Midbrain (tissue), 1 donor: ENCODE measurements around the gene KCNH1.
"Not testable (repeated sequence)": the region's sequence is repeated elsewhere in the genome, so short reads cannot be mapped to it uniquely, and the experiment has no call there.

Source experiments
- DNase-seq: peaks from one replicate; lab custom pipeline; 2025; lab: John Stamatoyannopoulos, UW

KCNH1 gene

DNA sequence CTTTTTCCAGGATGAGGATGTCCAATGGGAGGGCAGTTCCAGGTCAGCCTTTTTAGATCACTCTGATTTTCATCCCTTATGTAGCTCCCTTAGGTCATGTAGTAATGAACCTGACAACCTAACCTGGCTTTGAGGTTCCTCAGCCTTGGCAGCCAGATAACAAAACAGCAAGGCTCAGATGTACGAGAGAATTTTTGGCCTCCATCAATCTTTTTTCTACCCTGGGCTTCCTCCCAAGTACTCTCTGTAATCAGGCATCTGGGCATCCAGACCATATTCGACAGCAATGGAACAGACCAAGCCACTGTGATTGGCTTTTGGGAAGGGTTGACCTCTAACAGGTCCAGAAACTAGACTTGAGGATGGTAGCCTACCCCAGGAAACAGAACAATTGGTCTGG is 38.6 kb downstream of the KCNH1 start:
- DNase-seq = no peak

DNA sequence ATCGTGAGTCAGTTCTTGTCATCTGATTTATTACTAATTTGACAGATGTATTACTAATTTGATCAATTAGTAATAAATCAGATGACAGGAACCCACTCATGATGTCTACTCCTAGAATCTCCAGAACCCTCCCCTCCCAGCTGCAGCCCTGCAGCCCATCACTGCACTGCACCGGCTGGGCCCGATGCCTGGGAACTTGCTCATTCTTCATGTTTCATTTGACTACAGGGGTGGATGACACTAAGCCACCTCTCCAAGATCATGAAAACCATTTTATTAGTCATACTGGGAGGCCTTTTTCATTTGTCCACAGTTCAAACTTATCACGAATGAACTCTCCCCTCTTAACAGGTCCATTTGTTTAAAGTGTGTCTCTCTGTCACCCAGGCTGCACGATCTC is 41.0 kb downstream of the KCNH1 start:
- DNase-seq = no peak

- no peak for DNase-seq
Measured at GRCh38 chr1:211091867-211092266, 42.1 kb downstream of the KCNH1 start.

GRCh38 chr1:211089536-211089935 is 44.4 kb downstream of the KCNH1 start:
- DNase-seq = no peak

DNA sequence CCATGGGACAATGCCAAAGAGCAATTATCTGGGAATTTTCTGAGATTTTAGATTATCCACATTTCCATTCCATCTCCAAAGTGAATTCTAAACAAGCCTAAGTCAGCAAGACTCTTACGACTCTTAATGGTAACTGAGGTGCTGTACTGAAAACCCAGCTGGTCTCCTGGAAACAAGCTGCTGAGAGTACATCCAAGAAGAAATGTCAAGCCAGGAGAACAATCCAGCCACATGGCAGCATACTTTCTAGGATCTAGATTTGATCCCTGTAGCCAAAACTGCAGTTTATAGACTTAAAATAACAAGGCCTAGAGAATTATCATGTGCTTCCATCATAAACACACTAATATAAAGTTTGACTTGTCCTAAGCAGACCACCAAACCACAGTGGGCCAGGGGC is 45.8 kb downstream of the KCNH1 start:
- no peak for DNase-seq

- no peak for DNase-seq
Measured at GRCh38 chr1:211082824-211083223, 51.1 kb downstream of the KCNH1 start.

DNA sequence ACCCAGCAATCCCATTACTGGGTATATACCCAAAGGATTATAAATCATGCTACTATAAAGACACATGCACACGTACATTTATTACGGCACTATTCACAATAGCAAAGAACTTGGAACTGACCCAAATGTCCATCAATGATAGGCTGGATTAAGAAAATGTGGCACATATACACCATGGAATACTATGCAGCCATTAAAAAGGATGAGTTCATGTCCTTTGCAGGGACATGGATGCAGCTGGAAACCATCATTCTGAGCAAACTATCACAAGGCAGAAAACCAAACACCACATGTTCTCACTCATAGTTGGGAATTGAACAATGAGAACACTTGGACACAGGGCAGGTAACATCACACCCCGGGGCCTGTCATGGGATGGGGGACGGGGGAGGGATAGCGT is 52.5 kb downstream of the KCNH1 start:
- DNase-seq = not testable (repeated sequence)

DNA sequence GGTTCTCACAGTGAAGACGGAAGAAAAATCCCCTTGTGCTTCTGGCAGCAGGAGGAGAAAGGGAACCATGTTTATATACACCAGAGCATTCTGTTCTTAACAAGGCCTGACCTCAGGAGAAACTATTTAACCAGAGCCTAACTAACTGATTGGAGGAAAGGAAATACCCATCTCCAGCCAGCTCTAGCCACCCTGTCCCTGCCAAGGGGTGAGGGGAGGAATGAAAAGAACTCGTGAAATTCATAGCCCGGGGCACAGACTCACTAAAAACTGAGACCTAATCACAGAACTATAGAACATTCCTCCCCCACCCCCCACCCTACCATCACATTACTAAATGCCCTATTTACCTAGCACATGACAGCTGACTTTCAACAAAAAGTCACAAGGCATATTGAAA is 65.0 kb downstream of the KCNH1 start:
- DNase-seq = no peak

DNA sequence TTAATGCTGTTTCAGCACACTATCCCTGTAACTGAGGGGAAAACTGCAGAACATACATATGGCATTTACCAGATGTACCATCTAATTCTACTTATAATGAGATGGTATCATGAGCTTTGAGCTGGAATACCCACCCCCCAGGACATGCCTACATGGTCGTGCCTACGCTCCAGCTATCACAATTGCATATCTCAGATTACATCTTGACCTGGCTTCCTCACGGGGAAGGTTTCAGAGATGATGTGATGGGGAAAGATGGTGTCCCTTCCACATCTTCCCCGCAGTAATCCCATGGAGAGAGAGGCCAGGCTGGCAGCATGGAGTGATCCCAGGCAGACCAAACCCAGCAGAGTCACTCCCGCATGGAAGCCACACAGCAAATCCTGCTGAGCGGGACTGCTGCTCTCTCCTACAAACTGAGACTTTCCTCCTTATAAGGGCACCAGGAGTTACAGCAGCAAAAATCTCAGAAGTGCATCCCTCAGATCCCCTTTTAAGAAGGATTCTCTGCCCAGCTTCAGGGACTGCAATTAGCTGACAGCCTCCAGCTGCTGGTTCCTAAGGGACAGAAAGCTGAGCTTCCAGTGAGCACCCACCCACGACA is 67.1 kb downstream of the KCNH1 start:
- DNase-seq = no peak

DNA sequence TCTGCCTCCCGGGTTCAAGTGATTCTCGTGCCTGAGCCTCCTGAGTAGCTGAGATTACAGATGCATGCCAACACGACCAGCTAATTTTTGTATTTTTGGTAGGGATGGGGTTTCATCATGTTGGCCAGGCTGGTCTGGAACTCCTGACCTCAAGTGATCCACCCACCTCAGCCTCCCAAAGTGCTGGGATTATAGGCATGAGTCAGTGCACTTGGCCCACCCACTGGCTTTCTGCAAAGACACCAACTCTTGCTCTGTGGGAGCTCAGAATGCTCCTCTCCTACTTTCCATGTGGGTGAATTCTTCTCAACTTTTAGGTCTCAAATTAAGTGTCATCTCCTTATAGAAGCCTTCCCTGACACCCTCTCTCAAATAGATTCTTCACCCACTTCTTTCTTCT is 92.1 kb downstream of the KCNH1 start:
- not testable (repeated sequence) for DNase-seq

GRCh38 chr1:211037095-211037494 is 96.9 kb downstream of the KCNH1 start:
- DNase-seq = no peak

DNA sequence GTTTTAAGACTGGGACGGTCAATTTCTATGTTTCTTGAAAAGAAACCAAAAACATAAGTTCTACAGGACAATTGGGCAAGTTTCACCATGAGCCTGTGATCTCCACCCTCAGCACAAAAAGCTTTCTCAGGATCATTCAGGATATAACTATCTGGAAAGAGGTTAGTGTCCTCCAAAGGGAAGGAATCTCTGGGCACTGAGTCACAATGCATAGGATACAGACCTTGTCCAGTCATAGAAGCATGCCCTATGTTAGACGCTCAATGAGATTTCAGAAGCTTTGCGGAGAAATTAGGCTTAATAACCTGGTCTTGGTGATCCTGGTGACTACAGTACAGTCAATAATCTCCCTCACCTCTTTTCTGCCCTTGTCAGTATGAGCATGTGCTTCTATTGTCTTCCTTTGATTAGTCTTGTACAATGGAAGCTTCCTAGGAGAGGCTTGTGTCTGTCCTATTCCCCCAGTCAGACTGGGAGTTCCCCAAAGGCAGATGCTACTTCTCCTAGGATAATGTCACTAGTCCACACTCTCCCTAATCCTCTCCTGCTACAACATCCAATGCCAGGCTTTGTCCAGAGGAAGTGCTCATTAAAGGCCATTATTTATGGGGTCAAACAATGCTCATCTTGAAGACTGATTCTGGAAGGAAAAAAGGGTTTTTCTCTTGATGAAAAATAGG is 97.4 kb downstream of the KCNH1 start:
- DNase-seq = no peak

DNA sequence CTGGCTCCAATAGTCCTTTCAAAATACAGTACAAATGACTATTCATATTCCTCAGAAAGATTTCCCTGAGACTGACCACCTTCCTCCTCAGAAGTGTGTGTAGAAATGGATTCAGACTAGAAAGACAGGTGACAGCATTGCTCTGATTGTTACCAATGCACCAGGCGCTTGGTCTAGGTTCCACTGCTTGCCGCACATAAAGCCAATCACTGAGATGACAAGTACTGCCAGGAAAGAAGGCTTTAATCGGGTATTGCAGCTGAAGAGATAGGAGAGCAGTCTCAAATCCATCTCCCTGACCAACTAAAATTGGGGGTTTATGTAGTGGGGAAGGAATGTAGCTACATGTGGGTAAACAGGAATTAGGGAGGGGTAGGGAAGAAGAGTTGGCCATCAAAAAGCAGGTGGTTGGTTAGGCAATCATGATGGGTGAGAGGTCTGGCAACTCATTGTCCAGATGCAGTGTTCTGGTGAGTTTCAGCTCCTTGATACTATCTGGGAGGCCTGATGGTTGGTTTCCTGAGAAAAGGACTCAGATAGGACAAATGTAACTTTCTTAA is 98.0 kb downstream of the KCNH1 start:
- no peak for DNase-seq

- no peak for DNase-seq
Measured at GRCh38 chr1:211033921-211034525, 99.9 kb downstream of the KCNH1 start.

DNA sequence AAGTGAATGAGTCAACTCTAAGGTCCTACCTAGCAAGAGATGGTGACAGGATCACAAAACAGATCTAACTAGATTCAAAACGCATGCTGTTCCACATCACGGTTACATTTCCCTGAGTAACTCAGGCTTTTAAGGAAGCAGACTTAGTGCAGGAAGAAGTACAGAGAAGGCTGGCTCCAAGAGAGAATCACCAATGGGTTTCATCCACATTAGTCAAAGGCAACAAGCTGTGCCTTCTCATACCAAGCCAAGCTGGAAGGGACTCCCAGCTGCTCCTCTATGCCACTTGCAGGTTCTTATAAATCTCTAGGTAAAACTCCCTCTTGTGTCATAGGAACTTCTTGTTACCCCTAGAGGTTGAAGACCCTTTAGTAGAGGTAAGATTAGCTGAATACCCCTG is 109.0 kb downstream of the KCNH1 start:
- DNase-seq = no peak

DNA sequence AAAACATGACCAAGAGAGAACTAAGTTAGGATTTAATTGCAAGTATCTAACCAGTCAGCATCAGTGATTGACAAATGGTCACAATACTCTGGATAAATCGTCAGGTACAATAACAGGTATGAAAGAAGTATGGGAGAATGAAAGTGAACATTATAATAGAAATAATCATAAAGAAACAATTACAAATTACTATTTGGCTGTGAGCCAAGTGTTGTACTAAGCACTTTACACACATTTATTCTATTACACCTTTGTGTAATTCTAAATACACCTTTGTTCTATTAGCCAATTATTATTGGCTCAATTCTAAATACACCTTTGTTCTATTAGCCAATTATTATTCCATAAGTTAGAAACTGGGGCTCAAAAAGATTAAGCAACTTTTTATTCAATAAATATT is 114.7 kb downstream of the KCNH1 start:
- no peak for DNase-seq

DNA sequence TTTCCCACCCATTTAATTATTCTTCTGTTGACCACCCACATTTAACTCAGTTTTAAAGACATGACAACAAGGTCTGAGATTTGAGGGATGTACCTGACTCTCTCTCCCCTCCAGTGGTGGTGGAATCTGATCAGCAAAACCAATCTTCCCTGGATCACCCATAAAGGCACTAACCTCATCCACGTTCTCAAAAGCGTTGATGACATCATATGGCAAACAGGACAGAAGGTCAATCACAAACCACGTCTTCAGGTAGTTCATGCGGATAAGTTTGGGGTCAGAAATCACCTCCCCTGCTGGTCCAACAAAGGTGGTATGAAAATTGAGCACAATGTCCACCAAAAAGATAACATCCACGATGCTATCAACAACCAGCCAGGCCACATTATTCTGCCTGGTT is 115.3 kb downstream of the KCNH1 start:
- no peak for DNase-seq

DNA sequence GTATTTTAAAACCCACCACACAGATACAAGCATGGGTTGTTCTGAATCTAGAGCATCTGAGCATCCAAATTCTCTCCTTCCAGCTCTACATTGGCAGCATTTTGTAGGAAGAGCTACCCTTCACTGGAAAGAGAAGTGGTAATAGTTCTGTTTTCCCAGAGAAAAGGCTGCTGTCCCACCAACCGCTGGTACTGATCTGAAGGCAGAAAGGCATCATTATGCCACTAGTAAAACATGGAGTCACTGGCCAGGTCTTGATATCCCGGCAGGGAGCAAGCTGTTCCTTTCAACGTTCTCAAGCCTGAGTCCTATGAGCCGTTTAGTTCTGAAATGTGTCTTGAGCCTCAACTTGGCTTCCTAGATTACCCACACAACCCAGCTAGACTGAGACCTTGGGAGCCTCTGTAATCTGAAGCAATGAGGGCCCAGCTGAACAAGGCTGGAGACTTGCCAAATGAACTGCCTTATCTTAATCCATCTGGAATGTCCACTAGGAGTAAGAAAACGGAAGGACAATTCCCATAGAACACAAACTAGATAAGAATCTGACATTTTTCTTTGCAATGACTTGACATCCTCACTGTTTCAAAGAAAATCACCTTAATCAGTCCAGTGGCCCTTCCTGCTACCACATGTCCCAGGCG is 116.8 kb downstream of the KCNH1 start:
- no peak for DNase-seq

DNA sequence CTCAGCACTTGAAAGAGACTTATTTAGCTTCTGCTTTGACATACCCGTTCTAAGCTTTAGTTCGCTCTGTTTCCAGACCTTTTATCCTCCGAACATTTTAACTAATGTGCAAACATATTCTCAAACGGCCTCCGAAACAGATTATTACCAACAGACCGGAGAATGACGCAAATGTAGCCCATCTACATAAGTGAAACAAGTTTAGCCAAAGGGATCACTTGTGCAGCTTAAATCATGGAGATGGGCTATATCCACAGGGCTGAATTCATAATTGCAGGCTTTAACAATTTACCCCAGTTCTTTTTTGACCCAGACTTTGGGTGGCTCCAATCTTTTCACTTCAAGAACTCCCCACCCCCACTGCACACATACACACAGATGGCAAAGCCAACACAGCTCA is 119.7 kb downstream of the KCNH1 start:
- DNase-seq = no peak

DNA sequence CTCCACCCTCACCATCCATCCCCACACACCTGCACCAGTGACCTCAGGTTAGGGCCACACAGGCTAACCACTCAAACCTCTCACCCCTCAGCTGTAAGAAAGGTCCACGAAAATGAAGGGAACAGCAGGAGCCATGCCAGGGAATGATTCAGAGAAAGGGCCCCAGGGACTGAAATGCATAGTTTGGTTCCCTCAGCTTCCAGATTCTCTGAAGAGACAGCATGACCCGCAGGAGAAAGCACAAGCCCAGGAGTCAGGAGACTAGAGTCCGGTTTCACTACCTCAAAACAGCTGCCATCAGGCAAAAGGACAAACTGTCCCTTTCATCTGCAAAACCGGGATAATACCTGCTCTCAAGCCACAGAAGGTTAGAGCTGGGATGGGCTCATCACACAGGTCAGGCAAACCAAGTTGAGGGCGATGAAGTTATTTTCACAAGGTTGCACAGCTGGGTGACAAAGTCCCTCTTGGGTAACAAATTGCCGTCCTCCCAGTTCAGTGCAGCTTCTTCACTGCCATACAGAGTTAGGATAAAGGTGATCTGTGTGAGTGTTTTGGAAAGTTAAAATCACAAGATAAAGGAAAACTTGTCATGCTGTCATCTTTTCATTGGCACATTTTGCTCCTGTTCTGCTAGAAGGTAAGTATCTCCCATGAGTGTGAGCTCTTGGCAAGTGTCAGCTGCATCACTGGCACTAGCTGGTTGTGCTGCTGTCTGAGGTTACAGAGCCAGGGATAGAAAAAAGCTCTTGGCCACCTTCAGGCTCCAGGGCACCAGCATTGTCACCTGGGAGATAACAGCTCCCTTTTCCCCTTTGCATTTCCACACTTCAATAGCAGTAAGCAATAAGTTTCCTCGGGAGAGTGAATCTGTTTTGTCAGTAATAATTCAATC is 120.4 kb downstream of the KCNH1 start:
- no peak for DNase-seq

GRCh38 chr1:211011128-211011527 is 122.8 kb downstream of the KCNH1 start:
- DNase-seq = not testable (repeated sequence)

GRCh38 chr1:211009944-211010343 is 124.0 kb downstream of the KCNH1 start:
- DNase-seq = no peak
